GM19452 (cell line): ENCODE results near the gene RHOF.
"Not testable (repeated sequence)": the region's sequence is repeated elsewhere in the genome, so short reads cannot be mapped to it uniquely, and the experiment has no call there.

ENCODE experiments used
- ATAC-seq: cut with Tn5 transposase; IDR thresholded peaks from one replicate; pipeline ENCODE4 v1.9.1; 2021; ENCODE audit not compliant: unreplicated experiment

Gene RHOF

DNA sequence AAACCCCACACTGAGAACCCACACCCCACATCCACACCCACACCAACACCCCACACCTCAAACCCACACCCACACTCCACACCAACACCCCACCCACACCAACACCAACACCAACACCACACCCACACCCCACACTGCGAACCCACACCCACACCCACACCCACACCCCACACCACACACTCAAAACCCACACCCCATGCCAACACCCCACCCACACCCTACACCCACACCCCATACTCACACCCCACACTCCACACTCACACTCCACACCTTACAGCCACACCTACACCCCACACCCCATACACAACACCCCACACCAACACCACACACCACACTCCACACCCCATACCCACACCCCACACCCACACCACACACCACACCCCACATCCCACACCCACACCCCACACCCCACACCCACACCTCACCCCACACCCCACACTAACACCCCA lies 43.0 kb downstream of the RHOF start:
- no peak for ATAC-seq

- no peak for ATAC-seq
Measured at GRCh38 chr12:121749267-121749666, 44.2 kb downstream of the RHOF start.

- ATAC-seq, result no peak
Measured at GRCh38 chr12:121748571-121749265, 44.8 kb downstream of the RHOF start.

DNA sequence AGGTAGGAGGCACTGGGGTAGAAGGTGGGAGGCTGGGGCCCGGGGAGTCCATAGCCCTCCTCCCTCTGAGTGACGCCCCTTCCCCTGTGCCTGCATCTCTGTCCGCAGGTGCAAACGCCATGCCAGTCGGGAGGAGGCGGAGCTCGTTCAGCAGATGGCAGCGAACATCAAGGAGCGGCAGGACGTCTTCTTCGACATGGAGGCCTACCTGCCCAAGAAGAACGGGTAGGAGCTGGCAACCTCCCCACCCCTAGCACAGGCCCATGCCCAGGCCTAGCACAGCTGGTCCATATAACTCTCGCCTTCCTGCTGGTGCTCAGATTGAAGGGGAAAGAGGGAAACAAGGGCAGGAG lies 45.3 kb downstream of the RHOF start:
- ATAC-seq, result no peak

DNA sequence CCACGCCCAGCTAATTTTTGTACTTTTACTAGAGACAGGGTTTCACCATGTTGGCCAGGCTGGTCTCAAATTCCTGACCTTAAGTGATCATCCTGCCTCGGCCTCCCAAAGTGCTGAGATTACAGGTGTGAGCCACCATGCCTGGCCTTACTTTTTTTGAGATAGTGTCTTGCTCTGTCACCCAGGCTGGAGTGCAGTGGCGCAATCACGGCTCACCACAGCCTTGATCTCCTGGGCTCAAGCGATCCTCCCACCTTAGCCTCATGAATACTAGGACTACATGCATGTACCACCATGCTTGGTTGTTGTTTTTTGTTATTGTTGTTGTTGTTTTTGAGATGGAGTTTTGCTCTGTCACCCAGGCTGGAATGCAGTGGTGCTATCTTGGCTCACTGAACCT lies 47.9 kb downstream of the RHOF start:
- ATAC-seq, result not testable (repeated sequence)

- no peak for ATAC-seq
Measured at GRCh38 chr12:121741743-121742142, 51.7 kb downstream of the RHOF start.

GRCh38 chr12:121740847-121741246 lies 52.6 kb downstream of the RHOF start:
- ATAC-seq, result no peak

DNA sequence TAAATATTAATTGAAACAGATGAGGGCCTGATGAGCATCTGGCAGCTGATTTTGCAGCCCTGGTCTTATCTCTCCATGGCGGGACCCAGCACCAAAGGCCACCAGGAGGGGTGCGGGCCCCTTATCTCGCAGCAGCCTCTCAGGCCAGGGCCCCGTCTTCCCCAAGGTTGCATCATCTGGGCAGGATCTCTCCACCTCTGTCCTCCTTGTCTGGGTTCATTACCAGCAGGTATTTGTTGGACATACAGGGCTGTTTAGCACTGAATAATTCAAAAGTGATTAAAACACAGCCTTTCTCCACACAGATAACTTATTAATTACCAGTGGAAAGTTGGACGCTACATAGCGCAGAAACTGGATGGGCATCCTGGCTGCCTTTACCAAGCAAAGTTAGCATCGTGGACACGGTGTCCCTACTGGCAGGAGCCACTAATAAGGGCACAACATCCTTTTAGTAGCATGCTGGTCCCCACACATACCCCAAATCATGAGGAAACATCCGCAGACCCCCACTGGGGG lies 55.1 kb downstream of the RHOF start:
- ATAC-seq, result no peak

- no peak for ATAC-seq
Measured at GRCh38 chr12:121733849-121734248, 59.6 kb downstream of the RHOF start.

- ATAC-seq, result no peak
Measured at GRCh38 chr12:121731473-121731872, 62.0 kb downstream of the RHOF start.

GRCh38 chr12:121729021-121729420 lies 64.5 kb downstream of the RHOF start:
- ATAC-seq, result no peak
